Activated CD8-positive, alpha-beta T cell treated with anti-CD3 and anti-CD28 coated beads, Interleukin-2, amount 10 ng/mL, durations not matched to agents 7 days and 5 days (primary cell): Measurements from ENCODE around the gene SART3. TPM values are rescaled to one million over a fixed set of nuclear protein-coding genes. Genes with fewer than 3 reads are reported as not detected.

Source experiments
- ATAC-seq: fragments of 150-1000 bp; cut with Tn5 transposase; one replicate; pipeline ENCODE4 v1.10.0; 2021; ENCODE audit warnings: moderate library complexity
- CTCF ChIA-PET: fragments of 350-600 bp; sonication (Branson Sonifier 250); formaldehyde crosslinking; loops from one replicate; lab custom pipeline; 2021; ENCODE audit warnings: antibody characterized with exemption; lab: Charles Lee
- POLR2A ChIA-PET: fragments of 350-600 bp; sonication (Branson Sonifier 250); formaldehyde crosslinking; loops from one replicate; lab custom pipeline; 2021; ENCODE audit warnings: antibody characterized with exemption; lab: Charles Lee
- DNase-seq: peaks from one replicate; pipeline ENCODE4 v3.0.0-alpha.2; 2020
- H3K27ac Mint-ChIP-seq: one replicate; pipeline ENCODE4 v1.8.0; 2021; ENCODE audit warnings: mild to moderate bottlenecking, mixed read lengths
- H3K27me3 Mint-ChIP-seq: one replicate; pipeline ENCODE4 v1.8.0; 2021; ENCODE audit warnings: low read depth, mixed read lengths
- H3K36me3 Mint-ChIP-seq: one replicate; pipeline ENCODE4 v1.8.0; 2021; ENCODE audit warnings: low read depth, mixed read lengths
- H3K4me1 Mint-ChIP-seq: one replicate; pipeline ENCODE4 v1.8.0; 2021; ENCODE audit warnings: low read depth, mixed read lengths
- H3K4me3 Mint-ChIP-seq: one replicate; pipeline ENCODE4 v1.8.0; 2021; ENCODE audit warnings: mild to moderate bottlenecking, mixed read lengths
- H3K9me3 Mint-ChIP-seq: one replicate; pipeline ENCODE4 v1.8.0; 2022; ENCODE audit warnings: mixed read lengths; ENCODE audit not compliant: insufficient read depth
- total RNA-seq, 2 experiments: library from RNA; stranded (reverse); gene quantifications; one replicate each; pipeline ENCODE4 v1.2.3, GENCODE V29; 2021

SART3 gene
- total RNA-seq, 2 experiments from 2014 or later = 67.9 to 76.9 TPM

DNA sequence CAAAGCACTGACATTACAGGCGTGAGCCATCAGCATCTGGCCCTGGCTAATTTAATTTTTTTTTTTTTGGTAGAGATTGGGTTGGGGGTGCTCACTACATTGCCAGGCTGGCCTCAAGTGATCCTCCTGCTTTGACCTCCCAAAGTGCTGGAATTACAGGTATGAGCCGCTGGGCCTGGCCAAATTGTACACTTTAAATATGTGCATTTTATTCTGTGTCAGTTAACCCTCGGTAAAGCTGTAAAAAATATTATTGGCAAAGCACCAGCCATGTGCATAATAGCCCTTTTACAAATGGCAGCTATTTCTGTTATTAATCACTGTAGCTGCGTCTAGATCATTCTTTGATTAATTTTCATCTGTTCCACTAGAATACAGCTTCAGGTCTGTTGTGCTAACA is 24.9 kb upstream of the SART3 start:
- POLR2A ChIA-PET = interaction anchor here (0.6 kb wide), 2 partner anchors 10 to 26 kb away, joined by 3 to 5 read pairs; no protein-coding TSS in a partner anchor
- DNase-seq (no peak), ATAC-seq (no peak)

GRCh38 chr12:108584456-108585065 is 23.6 kb upstream of the SART3 start:
- ChIA-PET CTCF (no interaction called here), POLR2A (no interaction called here)
- Mint-ChIP-seq H3K27me3 (peaks cover 4% of the 10 kb centered on the region), H3K36me3 (no peaks in the 10 kb centered on the region), H3K4me3 (no peak overlapping the region), H3K27ac (no peak overlapping the region), H3K4me1 (no peaks in the 10 kb centered on the region), H3K9me3 (no peaks in the 10 kb centered on the region)
- no peak for DNase-seq
- ATAC-seq = no peak

More for the DNA sequence above, 24.9 kb upstream of the SART3 start:
- CTCF ChIA-PET = interaction anchor here (1.5 kb wide), 1 partner anchor 32 kb away, joined by 4 read pairs; no protein-coding TSS in a partner anchor
- peaks cover 4% of the 10 kb centered on the region for H3K27me3 Mint-ChIP-seq
- H3K27ac Mint-ChIP-seq = no peak overlapping the region
- H3K4me3 Mint-ChIP-seq = no peak overlapping the region
- no peaks in the 10 kb centered on the region for H3K36me3 Mint-ChIP-seq
- H3K4me1 Mint-ChIP-seq = no peaks in the 10 kb centered on the region
- no peaks in the 10 kb centered on the region for H3K9me3 Mint-ChIP-seq

DNA sequence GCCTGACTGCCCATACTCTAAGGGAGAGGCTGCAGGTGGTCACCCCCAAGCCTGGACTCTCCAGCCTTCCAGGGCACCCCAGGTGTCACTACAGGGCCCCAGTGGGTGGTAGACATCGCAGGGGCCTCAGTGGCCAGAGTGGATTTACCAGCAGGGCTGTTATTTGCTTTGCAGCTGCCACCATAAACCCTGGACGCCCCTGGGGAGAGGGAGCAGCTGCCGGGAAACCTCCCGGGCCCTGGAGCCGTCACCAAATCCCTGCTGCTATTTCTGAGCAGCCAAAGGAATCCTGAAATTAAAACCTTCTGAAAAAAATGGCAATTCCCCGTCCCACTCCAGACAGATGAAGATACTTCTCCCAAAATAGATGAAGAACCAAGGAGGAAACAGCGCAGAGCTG is 23.0 kb upstream of the SART3 start:
- POLR2A ChIA-PET = no interaction called here
- no peak for ATAC-seq
- H3K4me1 Mint-ChIP-seq = peaks cover 5% of the 10 kb centered on the region
- H3K4me3 Mint-ChIP-seq = no peak overlapping the region
- H3K9me3 Mint-ChIP-seq = peaks cover 6% of the 10 kb centered on the region
- CTCF ChIA-PET = no interaction called here
- H3K27me3 Mint-ChIP-seq = peaks cover 4% of the 10 kb centered on the region
- no peak overlapping the region for H3K27ac Mint-ChIP-seq
- H3K36me3 Mint-ChIP-seq = peaks cover 2% of the 10 kb centered on the region
- DNase-seq = no peak

GRCh38 chr12:108582978-108583770 is 22.2 kb upstream of the SART3 start:
- POLR2A ChIA-PET = no interaction called here
- CTCF ChIA-PET = interaction anchor here (1.1 kb wide), 1 partner anchor 13 kb away, joined by 3 read pairs; no protein-coding TSS in a partner anchor
- DNase-seq (no peak), ATAC-seq (no peak)
- peaks cover 4% of the 10 kb centered on the region for H3K36me3 Mint-ChIP-seq
- peaks cover 7% of the 10 kb centered on the region for H3K4me1 Mint-ChIP-seq
- H3K27ac Mint-ChIP-seq = no peak overlapping the region
- no peak overlapping the region for H3K4me3 Mint-ChIP-seq
- H3K27me3 Mint-ChIP-seq = peaks cover 8% of the 10 kb centered on the region
- peaks cover 7% of the 10 kb centered on the region for H3K9me3 Mint-ChIP-seq

DNA sequence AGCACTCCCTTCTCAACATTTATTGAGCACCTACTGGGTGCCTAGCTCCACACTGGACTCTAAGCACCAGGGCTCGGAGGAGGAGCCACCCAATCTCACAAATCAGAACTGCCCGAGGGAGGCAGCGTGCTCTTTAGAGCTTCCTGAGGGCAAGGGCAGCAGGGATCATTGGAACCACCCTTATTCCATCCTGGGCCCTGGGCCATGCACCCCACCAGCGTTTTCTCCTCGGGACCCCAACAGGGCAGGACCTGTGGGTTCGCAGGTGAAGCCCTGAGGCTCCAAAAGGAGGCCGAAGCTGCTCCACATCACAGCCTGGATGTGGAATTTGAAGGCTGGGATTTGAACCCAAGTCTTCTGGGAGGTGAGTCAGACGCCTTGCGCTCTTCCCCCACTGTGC is 21.5 kb upstream of the SART3 start:
- peaks cover 7% of the 10 kb centered on the region for H3K9me3 Mint-ChIP-seq
- no peak overlapping the region for H3K4me3 Mint-ChIP-seq
- ATAC-seq = no peak
- peaks cover 4% of the 10 kb centered on the region for H3K36me3 Mint-ChIP-seq
- peaks cover 9% of the 10 kb centered on the region for H3K27me3 Mint-ChIP-seq
- no peak overlapping the region for H3K27ac Mint-ChIP-seq
- POLR2A ChIA-PET = no interaction called here
- CTCF ChIA-PET = interaction anchor here (0.6 to 1.1 kb wide), 2 partner anchors 12 to 14 kb away, joined by 3 read pairs; no protein-coding TSS in a partner anchor
- peaks cover 7% of the 10 kb centered on the region for H3K4me1 Mint-ChIP-seq
- DNase-seq = no peak

DNA sequence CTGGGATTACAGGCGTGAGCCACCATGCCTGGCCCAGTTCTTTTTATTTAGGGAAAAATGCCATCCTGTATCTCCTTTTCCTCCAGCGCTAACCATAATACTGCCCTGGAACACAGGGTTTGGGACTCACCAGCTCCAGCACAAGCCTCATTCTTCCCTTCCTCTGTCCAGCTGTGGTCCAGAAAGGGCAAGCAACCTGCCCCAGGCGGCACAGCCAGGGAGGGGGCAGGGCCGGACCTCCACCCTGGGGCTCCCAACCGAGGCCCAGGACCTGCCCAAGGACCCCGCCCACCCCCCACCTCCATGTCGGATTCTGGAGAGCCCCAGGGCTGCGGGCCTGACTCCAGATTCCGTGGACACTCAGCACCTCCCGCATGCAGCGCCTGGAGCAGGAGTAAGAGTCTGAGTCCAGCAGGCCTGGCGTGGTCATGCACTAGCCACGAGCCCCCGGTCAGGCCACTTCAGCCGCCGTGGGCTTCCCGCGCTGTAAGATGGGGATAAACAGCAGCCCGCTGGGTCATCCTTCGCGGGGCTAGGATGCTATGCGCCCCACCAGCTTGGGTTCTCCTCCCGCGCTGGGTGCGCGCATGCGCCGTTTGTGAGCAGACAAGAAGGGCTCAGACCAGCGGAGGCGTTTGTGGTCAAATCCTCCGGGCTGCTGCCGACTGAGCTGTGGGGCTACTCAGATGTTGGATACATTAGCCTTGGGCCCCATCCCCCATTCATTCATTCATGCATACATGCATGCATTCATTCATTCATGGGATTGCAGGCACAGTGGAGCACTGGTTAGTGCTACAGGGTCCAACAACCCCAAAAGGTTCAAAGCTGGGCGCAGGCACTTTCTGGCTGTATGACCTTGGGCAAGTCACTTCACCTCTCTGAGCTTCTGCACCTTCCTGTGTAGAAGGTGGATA is 20.6 kb upstream of the SART3 start:
- Mint-ChIP-seq H3K4me1 (peaks cover 11% of the 10 kb centered on the region), H3K4me3 (no peak overlapping the region), H3K9me3 (peaks cover 7% of the 10 kb centered on the region), H3K27ac (no peak overlapping the region), H3K27me3 (peaks cover 12% of the 10 kb centered on the region), H3K36me3 (peaks cover 4% of the 10 kb centered on the region)
- ATAC-seq (no peak), DNase-seq (no peak)
- POLR2A ChIA-PET = no interaction called here
- CTCF ChIA-PET = interaction anchor here (0.6 kb wide), 1 partner anchor 11 kb away, joined by 3 read pairs; no protein-coding TSS in a partner anchor

- DNase-seq (no peak), ATAC-seq (no peak)
- H3K4me1 Mint-ChIP-seq = peaks cover 22% of the 10 kb centered on the region
- peaks cover 12% of the 10 kb centered on the region for H3K27me3 Mint-ChIP-seq
- H3K27ac Mint-ChIP-seq = no peak overlapping the region
- ChIA-PET CTCF (interaction anchor here (1.3 kb wide), 1 partner anchor 37 kb away, joined by 4 read pairs; no protein-coding TSS in a partner anchor), POLR2A (no interaction called here)
- H3K36me3 Mint-ChIP-seq = peaks cover 4% of the 10 kb centered on the region
- peaks cover 7% of the 10 kb centered on the region for H3K9me3 Mint-ChIP-seq
- no peak overlapping the region for H3K4me3 Mint-ChIP-seq
Observed at GRCh38 chr12:108580531-108580930, 19.6 kb upstream of the SART3 start.

- ATAC-seq = no peak
- ChIA-PET POLR2A (no interaction called here), CTCF (no interaction called here)
- Mint-ChIP-seq H3K27ac (peak overlapping the region; percentile 68), H3K9me3 (peaks cover 7% of the 10 kb centered on the region), H3K4me3 (peak overlapping the region; percentile 9), H3K27me3 (peaks cover 8% of the 10 kb centered on the region), H3K4me1 (peaks cover 36% of the 10 kb centered on the region), H3K36me3 (peaks cover 4% of the 10 kb centered on the region)
- no peak for DNase-seq
Observed at GRCh38 chr12:108578813-108579212, 17.8 kb upstream of the SART3 start.

GRCh38 chr12:108578264-108578663 is 17.3 kb upstream of the SART3 start:
- Mint-ChIP-seq H3K4me3 (no peak overlapping the region), H3K27ac (no peak overlapping the region), H3K9me3 (peaks cover 7% of the 10 kb centered on the region), H3K4me1 (peaks cover 40% of the 10 kb centered on the region), H3K36me3 (peaks cover 4% of the 10 kb centered on the region), H3K27me3 (peaks cover 8% of the 10 kb centered on the region)
- ATAC-seq (no peak), DNase-seq (no peak)
- CTCF ChIA-PET = interaction anchor here (2.1 to 19.8 kb wide), 2 partner anchors 14 to 39 kb away, joined by 8 to 574 read pairs; no protein-coding TSS in a partner anchor
- POLR2A ChIA-PET = no interaction called here

- H3K9me3 Mint-ChIP-seq = peaks cover 7% of the 10 kb centered on the region
- H3K36me3 Mint-ChIP-seq = peaks cover 4% of the 10 kb centered on the region
- H3K27me3 Mint-ChIP-seq = peaks cover 8% of the 10 kb centered on the region
- CTCF ChIA-PET = interaction anchor here (0.9 to 19.8 kb wide), 4 partner anchors 13 to 87 kb away, joined by 3 to 574 read pairs (median 6); no protein-coding TSS in a partner anchor
- H3K4me1 Mint-ChIP-seq = peaks cover 47% of the 10 kb centered on the region
- POLR2A ChIA-PET = interaction anchor here (0.8 to 1.5 kb wide), 2 partner anchors 40 to 54 kb away, joined by 3 to 4 read pairs; no protein-coding TSS in a partner anchor
- DNase-seq = no peak
- H3K27ac Mint-ChIP-seq = peak overlapping the region; percentile 54
- no peak for ATAC-seq
- no peak overlapping the region for H3K4me3 Mint-ChIP-seq
Observed at GRCh38 chr12:108577458-108577857, 16.5 kb upstream of the SART3 start.

- Mint-ChIP-seq H3K27ac (no peak overlapping the region), H3K4me1 (peaks cover 47% of the 10 kb centered on the region), H3K36me3 (peaks cover 4% of the 10 kb centered on the region), H3K4me3 (no peak overlapping the region), H3K27me3 (peaks cover 8% of the 10 kb centered on the region), H3K9me3 (peaks cover 7% of the 10 kb centered on the region)
- ChIA-PET CTCF (interaction anchor here (0.9 to 19.8 kb wide), 4 partner anchors 12 to 88 kb away, joined by 3 to 574 read pairs (median 6); no protein-coding TSS in a partner anchor), POLR2A (interaction anchor here (0.8 to 1.5 kb wide), 3 partner anchors 41 to 62 kb away, joined by 3 to 4 read pairs (median 3); no protein-coding TSS in a partner anchor)
- ATAC-seq (no peak), DNase-seq (no peak)
Observed at GRCh38 chr12:108576660-108577234, 15.8 kb upstream of the SART3 start.
